HG02973 (cell line): ENCODE data around the gene OR52N5.

Experiments used
- ATAC-seq: cut with Tn5 transposase; IDR thresholded peaks from one replicate; pipeline ENCODE4 v1.9.1; 2021; ENCODE audit warnings: moderate library complexity; ENCODE audit not compliant: unreplicated experiment

Gene OR52N5

DNA sequence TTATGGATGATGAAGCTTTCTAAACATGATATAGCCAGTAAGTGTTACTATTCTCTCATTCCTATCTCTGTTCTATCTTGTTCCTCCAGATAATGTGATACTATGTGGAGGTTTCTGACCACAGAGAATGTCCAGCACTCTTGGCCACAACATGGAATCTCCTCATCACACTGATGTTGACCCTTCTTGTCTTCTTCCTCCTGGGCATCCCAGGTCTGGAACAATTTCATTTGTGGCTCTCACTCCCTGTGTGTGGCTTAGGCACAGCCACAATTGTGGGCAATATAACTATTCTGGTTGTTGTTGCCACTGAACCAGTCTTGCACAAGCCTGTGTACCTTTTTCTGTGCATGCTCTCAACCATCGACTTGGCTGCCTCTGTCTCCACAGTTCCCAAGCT lies 56.8 kb downstream of the OR52N5 start:
- no peak for ATAC-seq
